ES-I3 (cell line): ENCODE results near the gene REC8.
A peak's percentile ranks its signal among the peaks of the same experiment; 100 is the strongest.
"Not testable (repeated sequence)": the region's sequence is repeated elsewhere in the genome, so short reads cannot be mapped to it uniquely, and the experiment has no call there.

Source experiments
- H3K36me3 ChIP-seq: 2 replicates; pipeline ENCODE4 v1.6.1; 2013; ENCODE audit warnings: mild to moderate bottlenecking, low read length, control low read depth, moderate library complexity; ENCODE audit not compliant: insufficient read depth
- H3K4me1 ChIP-seq: 2 replicates; pipeline ENCODE4 v1.6.1; 2013; ENCODE audit warnings: mild to moderate bottlenecking, control low read depth, low read length; ENCODE audit not compliant: insufficient read depth
- H3K9ac ChIP-seq: 2 replicates; pipeline ENCODE4 v1.6.1; 2013; ENCODE audit warnings: low read depth, mild to moderate bottlenecking, low read length, moderate library complexity
- H3K9me3 ChIP-seq: 2 replicates; pipeline ENCODE4 v1.6.1; 2013; ENCODE audit warnings: mild to moderate bottlenecking, low read length, moderate library complexity; ENCODE audit not compliant: control insufficient read depth, insufficient read depth

Gene REC8

GRCh38 chr14:24189460-24189859 is 17.6 kb downstream of the REC8 start:
- Histone ChIP-seq H3K9ac (no peak overlapping the region), H3K4me1 (no peaks in the 10 kb centered on the region), H3K36me3 (peaks cover 9% of the 10 kb centered on the region), H3K9me3 (no peaks in the 10 kb centered on the region)

DNA sequence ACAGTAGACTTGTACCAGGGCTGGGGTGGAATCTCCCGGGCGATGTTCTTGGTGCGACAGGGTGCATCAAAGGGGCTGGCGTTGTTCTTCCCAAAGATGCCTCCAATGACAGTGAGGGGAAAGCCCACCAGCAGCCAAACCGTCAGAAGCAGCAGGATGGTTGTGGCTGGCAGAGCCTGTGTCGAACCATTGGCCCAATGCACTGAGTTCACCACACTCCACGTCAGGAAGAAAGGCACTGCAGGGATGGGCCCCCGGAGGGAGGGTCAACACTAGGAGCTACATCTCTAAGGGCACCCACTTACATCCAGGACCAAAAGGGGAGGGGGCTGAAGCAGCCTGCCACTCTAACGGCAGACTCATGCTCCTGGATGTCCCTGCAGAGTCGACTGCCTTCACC is 18.5 kb downstream of the REC8 start:
- Histone ChIP-seq H3K9ac (no peak overlapping the region), H3K36me3 (peaks cover 6% of the 10 kb centered on the region), H3K4me1 (no peaks in the 10 kb centered on the region), H3K9me3 (no peaks in the 10 kb centered on the region)

- Histone ChIP-seq H3K4me1 (no peaks in the 10 kb centered on the region), H3K9me3 (no peaks in the 10 kb centered on the region), H3K9ac (no peak overlapping the region)
Measured at GRCh38 chr14:24192933-24193332, 21.1 kb downstream of the REC8 start.

DNA sequence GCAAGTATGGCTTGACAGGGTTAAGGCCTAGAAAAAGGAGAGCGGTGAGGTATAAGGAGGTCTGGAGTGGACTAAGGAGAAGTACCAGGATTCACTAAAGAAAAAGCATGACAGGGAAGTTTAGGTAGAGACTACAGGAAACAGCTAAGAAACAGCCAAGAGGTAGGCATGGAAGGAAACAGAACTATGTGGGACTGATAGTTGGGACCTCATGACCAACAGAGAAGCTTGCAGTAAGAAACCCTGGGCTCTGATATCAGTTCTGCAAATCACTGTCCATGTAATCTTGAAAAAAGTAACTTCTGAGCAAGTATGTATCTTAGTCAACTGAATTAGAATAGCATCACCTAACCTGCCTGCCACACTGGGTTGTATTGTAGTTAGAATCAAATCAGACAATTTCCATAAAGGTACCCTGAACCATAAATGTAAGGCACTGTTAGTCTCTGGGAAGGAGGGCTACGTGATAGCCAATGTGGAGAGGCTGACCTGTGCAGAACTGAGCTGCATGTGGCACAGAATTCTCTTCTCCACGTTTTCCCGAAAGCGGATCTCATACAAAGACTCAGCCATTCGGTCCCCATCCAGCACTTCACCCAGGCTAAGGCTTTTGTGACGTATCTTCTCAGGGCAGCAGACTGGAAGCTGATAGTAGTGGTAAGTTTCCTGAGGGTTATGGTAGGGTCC is 22.4 kb downstream of the REC8 start:
- H3K36me3 ChIP-seq = peaks cover 4% of the 10 kb centered on the region; the same call in 1 of the 2 replicates
- H3K4me1 ChIP-seq = no peaks in the 10 kb centered on the region
- no peaks in the 10 kb centered on the region for H3K9me3 ChIP-seq
- no peak overlapping the region; the same call in 1 of the 2 replicates for H3K9ac ChIP-seq

More at GRCh38 chr14:24192933-24193332, 21.1 kb downstream of the REC8 start:
- H3K36me3 ChIP-seq = peaks cover 4% of the 10 kb centered on the region; the same call in 1 of the 2 replicates

DNA sequence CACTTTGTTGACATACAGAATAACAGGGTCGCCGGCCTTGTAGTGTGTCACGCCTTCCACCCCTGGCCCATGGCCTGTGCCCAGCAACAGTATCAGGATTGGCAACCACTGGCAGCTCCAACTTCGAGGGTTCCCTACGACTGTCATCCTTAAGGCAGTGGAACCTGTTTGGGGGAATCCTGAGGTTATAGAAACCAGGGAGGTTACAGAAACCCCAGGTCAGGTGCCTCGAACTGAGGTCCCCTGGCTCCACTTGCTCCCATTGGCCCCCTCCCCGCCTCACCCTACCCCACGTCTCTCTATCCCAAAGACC is 22.9 kb downstream of the REC8 start:
- no peaks in the 10 kb centered on the region for H3K9me3 ChIP-seq

DNA sequence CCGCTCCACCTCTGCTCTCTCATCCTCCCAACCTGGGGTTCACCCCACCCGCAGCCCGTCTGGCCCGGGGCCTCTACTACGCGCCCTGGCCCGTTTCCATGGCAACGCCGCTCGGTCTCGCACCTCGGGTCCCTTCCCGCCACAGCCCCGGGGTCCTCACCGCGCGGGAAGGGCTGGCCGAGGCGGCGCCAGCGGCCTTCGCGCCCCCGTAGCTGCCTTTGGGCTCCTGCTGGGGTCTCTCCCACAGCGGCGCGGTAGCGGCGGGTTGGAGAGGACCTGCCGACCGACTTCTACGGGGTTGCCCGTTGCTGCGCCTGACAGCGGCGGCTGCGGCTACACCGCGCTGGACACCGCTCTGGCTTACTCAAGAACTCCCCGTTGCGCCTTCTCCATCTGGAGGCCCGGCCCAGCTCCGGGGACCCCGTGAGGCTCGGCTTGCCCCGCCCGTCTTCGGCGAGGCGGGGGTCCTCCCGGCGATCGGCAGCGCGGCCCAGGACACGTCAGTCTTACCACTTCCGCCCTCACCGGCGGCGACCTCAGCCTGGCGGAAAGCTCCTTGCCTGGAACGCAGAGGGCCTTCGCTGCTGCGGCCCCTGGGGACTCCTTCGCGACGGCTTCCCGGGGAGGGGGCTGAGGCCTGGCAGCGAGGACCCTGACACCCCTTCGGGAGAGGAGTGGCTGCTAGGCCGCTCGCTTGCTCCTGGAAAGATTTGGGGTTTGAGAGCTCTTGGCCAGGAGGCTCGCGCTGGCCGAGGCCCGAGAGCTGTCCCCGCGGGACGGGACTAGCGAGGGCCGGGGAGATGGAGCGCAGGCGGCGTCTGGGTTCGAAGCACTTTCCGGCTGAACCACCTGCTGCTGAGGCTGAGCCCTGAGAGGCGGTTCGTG is 23.5 kb downstream of the REC8 start, which contains the start of gene TM9SF1:
TSS of gene TM9SF1 (minus strand) at position 256 of the 885 bp plus-strand sequence. CDS start 422 bp downstream, outside the sequence.
- Histone ChIP-seq H3K36me3 (peaks cover 8% of the 10 kb centered on the region; the same call in 1 of the 2 replicates), H3K9ac (peak within 1 kb of the TSS; percentile 92), H3K4me1 (no peaks in the 10 kb centered on the region), H3K9me3 (no peaks in the 10 kb centered on the region)

More for the DNA sequence above, 22.9 kb downstream of the REC8 start:
- Histone ChIP-seq H3K4me1 (no peaks in the 10 kb centered on the region), H3K9ac (peak overlapping the region; percentile 92), H3K36me3 (peaks cover 6% of the 10 kb centered on the region; the same call in 1 of the 2 replicates)

DNA sequence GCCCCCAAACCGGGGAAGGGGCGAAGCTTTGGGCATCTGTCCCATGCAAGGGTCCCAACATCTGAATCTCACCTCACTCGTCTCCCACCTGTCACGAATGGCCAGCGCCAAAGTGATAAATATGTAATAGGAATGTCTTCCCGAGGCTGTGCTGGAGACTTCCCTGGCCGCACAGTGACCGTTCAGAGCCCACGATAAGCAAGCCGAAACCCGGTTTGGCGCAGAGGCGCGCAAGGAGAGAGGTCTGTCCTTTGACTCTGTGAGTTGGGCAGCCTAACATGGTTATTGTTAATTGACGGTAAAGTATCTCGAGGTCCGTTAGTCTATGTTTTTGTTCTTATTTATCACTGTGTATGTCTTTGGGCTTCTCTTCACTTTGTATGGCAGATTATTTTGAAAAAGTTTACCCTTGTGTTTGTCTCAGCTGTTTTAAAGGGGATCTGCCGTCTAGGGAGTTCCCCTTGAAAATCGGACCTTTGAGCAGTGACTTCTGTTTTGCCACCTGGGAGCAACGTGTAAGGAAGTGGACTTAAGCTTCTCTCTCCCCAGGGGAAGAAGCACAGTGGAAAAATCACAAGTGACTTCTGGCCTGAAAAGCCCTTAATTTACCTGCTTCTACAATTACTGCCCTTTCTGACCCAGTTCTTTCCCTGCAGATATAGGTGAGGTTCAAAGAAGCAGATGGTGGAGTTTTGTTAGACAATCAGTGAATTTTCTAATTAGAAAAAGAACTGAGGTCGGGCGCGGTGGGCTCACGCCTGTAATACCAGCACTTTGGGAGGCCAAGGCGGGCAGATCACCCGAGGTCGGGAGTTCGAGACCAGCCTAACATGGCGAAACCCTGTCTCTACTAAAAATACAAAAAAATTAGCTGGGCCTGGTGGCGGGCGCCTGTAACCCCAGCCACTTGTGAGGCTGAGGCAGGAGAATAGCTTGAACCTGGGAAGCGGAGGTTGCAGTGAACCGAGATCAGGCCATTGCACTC is 24.5 kb downstream of the REC8 start:
- peak overlapping the region; percentile 92 for H3K9ac ChIP-seq
- H3K4me1 ChIP-seq = no peaks in the 10 kb centered on the region
- H3K9me3 ChIP-seq = peaks cover 1% of the 10 kb centered on the region; the same call in 1 of the 2 replicates
- peaks cover 8% of the 10 kb centered on the region; the same call in 1 of the 2 replicates for H3K36me3 ChIP-seq

GRCh38 chr14:24197056-24197450 is 25.2 kb downstream of the REC8 start:
- Histone ChIP-seq H3K9ac (no peak overlapping the region), H3K9me3 (peaks cover 5% of the 10 kb centered on the region), H3K4me1 (no peaks in the 10 kb centered on the region), H3K36me3 (peaks cover 8% of the 10 kb centered on the region; the same call in 1 of the 2 replicates)

DNA sequence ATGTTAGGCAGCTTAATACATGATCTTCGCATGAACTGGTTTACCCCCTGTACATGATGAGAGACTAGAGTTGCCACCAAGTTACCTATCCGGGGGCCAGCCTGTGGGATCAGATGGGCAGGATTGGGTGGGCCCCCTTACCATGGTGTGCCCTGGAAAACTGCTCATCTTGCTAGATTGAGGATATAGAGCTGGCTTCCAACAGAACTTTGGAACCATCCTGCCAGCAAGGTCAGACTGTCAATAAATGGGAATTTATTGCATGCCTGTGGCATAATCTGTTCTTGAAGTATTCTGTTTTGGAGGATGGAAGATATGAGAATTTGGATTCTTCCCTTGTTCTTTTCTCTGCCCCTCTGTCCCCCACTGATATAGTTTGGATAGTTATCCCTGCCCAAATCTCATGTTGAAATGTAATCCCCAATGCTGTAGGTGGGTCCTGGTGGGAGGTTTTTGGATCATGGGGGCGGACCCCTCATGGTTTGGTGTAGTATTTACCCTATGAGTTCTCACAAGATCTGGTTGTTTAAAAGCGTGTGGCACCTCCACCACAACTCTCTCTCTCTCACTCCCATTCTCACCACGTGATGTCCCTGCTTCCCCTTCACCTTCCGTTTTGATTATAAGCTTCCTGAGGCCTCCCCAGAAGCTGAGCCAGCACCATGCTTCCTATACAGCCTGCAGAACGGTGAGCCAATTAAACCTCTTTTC is 27.1 kb downstream of the REC8 start:
- H3K9me3 ChIP-seq = peaks cover 5% of the 10 kb centered on the region
- H3K36me3 ChIP-seq = peaks cover 7% of the 10 kb centered on the region; the same call in 1 of the 2 replicates
- no peaks in the 10 kb centered on the region for H3K4me1 ChIP-seq
- no peak overlapping the region for H3K9ac ChIP-seq

GRCh38 chr14:24202538-24202937 is 30.7 kb downstream of the REC8 start:
- H3K36me3 ChIP-seq = peaks cover 17% of the 10 kb centered on the region; the same call in 1 of the 2 replicates
- not testable (repeated sequence) for H3K4me1 ChIP-seq, H3K9ac ChIP-seq, H3K9me3 ChIP-seq

- not testable (repeated sequence) for H3K9me3 ChIP-seq, H3K4me1 ChIP-seq
- H3K36me3 ChIP-seq = peaks cover 17% of the 10 kb centered on the region; the same call in 1 of the 2 replicates
- 0 out of 2 replicates have a peak overlapping the region, but pooled peaks have one; percentile 3 for H3K9ac ChIP-seq
Measured at GRCh38 chr14:24203249-24203886, 31.5 kb downstream of the REC8 start.

DNA sequence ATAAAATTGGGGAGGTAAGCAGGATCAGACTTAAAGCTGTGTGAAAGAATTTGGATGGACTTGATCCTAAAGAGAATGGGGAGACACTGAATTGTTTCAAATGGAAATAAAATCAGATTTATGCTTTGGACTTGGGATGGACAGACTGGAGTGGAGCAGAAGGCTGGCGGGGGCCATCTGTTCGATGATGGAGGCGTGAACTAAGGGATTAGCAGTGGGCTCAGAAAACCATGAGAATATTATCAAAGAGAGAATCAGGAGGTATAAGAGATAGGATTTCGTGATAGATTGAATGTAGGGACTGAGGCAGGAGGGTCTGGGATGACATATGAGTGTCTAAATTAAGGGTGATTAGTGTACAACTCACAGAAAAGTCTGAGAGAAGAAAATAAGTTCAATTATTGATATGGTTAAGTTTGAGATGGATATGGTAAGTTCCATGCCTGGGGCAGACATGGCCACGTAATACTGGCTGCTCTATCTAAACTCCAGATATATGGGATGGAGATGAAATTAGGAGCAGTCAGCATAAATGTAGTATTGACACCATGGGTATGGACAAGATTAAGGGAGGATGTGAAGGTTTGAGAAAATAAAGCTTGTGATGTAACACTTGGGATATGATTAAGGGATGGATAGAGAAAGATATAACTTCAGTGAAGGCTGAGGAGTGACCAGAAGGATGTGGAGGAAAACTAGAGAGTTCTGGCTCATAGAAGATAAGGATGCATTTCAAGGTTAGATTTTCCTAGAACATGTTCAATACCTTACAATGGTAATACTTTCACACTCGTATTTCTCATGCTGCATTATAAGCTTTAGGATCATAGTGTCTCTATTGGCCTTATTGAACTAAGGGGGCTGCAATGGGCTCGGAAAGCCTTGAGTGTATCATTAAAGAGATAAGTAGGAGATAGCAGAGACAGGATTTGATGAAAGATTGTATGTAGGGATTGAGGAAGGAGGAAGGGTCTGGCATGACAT is 32.6 kb downstream of the REC8 start:
- H3K36me3 ChIP-seq = peaks cover 20% of the 10 kb centered on the region; the same call in 1 of the 2 replicates
- peaks cover 5% of the 10 kb centered on the region for H3K9me3 ChIP-seq
- H3K4me1 ChIP-seq = no peaks in the 10 kb centered on the region
- no peak overlapping the region for H3K9ac ChIP-seq
